Osteoblast (primary cell): ENCODE results near the gene SLC9A2. TPM values are rescaled to one million over a fixed set of nuclear protein-coding genes. Genes with fewer than 3 reads are reported as not detected.

ENCODE experiments used
- DNase-seq: peaks from one replicate; pipeline ENCODE4 v3.0.0; 2011; ENCODE audit warnings: low spot score, mixed read lengths; ENCODE audit not compliant: insufficient read length; ENCODE audit errors: missing footprints
- H2AFZ ChIP-seq: 2 replicates; pipeline ENCODE4 v1.6.0; 2011; ENCODE audit warnings: mild to moderate bottlenecking, low read length
- H3K27ac ChIP-seq: 2 replicates; pipeline ENCODE4 v1.5.1; 2011; ENCODE audit warnings: mild to moderate bottlenecking, low read depth, low read length, moderate library complexity
- H3K27me3 ChIP-seq: 2 replicates; pipeline ENCODE4 v1.6.0; 2012; ENCODE audit warnings: mild to moderate bottlenecking, control low read depth, inconsistent platforms, low read length, moderate library complexity; ENCODE audit not compliant: insufficient read depth
- H3K36me3 ChIP-seq: 2 replicates; pipeline ENCODE4 v1.5.1; 2011; ENCODE audit warnings: mild to moderate bottlenecking, low read length, control low read depth, moderate library complexity; ENCODE audit not compliant: insufficient read depth
- H3K4me1 ChIP-seq: 2 replicates; pipeline ENCODE4 v1.5.1; 2011; ENCODE audit warnings: mild to moderate bottlenecking, low read length, control low read depth, moderate library complexity; ENCODE audit not compliant: insufficient read depth
- H3K4me2 ChIP-seq: 2 replicates; pipeline ENCODE4 v1.6.0; 2011; ENCODE audit warnings: mild to moderate bottlenecking, low read length; ENCODE audit not compliant: insufficient read depth
- H3K4me3 ChIP-seq: fragments of 200-600 bp; sonication (generic); 3 replicates; pipeline ENCODE4 v1.5.1; 2012; ENCODE audit warnings: mild to moderate bottlenecking, low read length, inconsistent platforms; ENCODE audit not compliant: insufficient read depth
- H3K79me2 ChIP-seq: 2 replicates; pipeline ENCODE4 v1.6.0; 2012; ENCODE audit warnings: mild to moderate bottlenecking, low read length, control low read depth, inconsistent platforms; ENCODE audit not compliant: insufficient read depth
- H3K9me3 ChIP-seq: 2 replicates; pipeline ENCODE4 v1.5.1; 2011; ENCODE audit warnings: low read depth, low read length, control low read depth
- H4K20me1 ChIP-seq: 2 replicates; pipeline ENCODE4 v1.6.0; 2012; ENCODE audit warnings: mild to moderate bottlenecking, low read length, control low read depth; ENCODE audit not compliant: insufficient read depth
- total RNA-seq: library from RNA; depleted of rRNA; stranded (reverse); fragments of >200 nt; gene quantifications from 2 replicates; pipeline ENCODE4 v1.2.3, GENCODE V29; 2012
- TF ChIP-seq, protein P1 (sequence below): IDR thresholded peaks from 2 replicates; pipeline ENCODE4 v1.5.1; 2011; ENCODE audit warnings: mild to moderate bottlenecking, low read depth, low read length, moderate library complexity; ENCODE audit errors: extremely low read depth

The SLC9A2 gene
- total RNA-seq, 1 donor, result under 0.01 TPM

DNA sequence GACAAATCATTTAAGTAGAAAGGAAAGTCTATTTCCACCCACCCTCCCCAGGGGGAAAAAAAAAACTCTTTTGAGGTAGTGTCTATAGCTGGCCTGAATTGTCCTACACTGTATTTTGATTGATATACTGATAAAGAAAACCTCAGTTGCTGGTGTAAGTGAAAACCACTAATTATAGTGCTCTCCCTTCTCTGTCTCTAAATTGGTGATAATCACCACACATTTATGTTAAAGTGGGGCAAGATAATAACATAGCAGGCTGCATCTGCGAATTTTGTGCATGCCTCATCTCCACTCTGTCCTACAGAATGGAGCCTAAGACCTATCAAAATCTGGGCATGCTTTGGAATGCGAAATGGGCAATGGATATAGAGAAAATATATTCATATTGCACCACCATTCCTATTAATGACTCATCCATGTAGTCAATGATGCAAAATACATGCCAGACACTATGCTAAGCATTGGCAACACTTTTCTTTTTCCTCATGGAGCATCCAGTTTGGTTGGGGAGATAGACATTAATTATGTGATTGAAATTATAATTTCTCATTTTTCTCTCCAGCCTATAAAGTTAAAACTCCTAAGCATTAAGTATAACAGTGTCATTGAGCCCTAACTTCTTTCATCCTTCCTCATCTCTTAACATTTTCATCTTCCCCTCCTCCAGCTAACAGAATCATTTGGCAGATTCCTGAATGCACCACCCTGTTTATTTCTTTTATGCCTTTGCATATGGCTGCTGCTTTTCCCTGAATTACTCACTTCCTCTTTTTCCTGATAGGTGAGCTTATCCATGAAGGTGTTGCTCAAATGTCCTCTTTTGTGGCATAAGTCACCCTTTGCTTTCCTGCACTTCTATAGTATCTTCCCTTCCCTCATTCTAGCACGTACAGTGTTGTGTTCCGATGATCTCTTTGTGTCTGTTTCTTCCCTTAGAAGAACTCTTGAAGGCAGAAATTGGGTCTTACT lies 58.2 kb downstream of the SLC9A2 start:
- no peak overlapping the region for H3K4me2 ChIP-seq
- no peaks in the 10 kb centered on the region for H3K36me3 ChIP-seq
- no peaks in the 10 kb centered on the region for H3K79me2 ChIP-seq
- H3K9me3 ChIP-seq, result no peaks in the 10 kb centered on the region
- DNase-seq, result no peak
- H3K4me3 ChIP-seq, result no peak overlapping the region
- H4K20me1 ChIP-seq, result no peaks in the 10 kb centered on the region
- H3K27me3 ChIP-seq, result no peaks in the 10 kb centered on the region
- H2AFZ ChIP-seq, result no peak overlapping the region
- no peak overlapping the region for H3K27ac ChIP-seq
- H3K4me1 ChIP-seq, result no peaks in the 10 kb centered on the region
- TF ChIP-seq, protein P1, sequence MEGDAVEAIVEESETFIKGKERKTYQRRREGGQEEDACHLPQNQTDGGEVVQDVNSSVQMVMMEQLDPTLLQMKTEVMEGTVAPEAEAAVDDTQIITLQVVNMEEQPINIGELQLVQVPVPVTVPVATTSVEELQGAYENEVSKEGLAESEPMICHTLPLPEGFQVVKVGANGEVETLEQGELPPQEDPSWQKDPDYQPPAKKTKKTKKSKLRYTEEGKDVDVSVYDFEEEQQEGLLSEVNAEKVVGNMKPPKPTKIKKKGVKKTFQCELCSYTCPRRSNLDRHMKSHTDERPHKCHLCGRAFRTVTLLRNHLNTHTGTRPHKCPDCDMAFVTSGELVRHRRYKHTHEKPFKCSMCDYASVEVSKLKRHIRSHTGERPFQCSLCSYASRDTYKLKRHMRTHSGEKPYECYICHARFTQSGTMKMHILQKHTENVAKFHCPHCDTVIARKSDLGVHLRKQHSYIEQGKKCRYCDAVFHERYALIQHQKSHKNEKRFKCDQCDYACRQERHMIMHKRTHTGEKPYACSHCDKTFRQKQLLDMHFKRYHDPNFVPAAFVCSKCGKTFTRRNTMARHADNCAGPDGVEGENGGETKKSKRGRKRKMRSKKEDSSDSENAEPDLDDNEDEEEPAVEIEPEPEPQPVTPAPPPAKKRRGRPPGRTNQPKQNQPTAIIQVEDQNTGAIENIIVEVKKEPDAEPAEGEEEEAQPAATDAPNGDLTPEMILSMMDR, result no peak

DNA sequence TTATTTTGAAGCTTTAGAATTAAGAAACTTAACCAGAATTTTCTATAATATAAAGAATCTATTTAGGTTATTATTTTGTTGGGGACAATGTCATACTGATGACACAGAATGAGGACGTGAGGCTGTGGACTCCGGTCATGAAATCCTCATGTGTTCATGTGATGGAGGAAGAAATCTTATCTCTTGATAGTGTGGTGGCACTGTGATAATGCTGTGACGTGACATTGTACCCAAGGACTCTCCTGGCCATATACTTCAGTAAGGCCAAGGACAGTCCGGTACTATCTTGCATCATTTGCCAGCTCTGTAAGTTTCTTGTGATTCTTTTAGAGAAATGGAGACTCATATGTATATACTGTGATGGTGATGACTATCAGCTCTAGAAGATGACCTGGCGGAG lies 59.1 kb downstream of the SLC9A2 start:
- Histone ChIP-seq H3K36me3 (no peaks in the 10 kb centered on the region), H3K79me2 (no peaks in the 10 kb centered on the region), H3K9me3 (no peaks in the 10 kb centered on the region), H3K27me3 (no peaks in the 10 kb centered on the region), H3K4me3 (no peak overlapping the region), H3K4me1 (no peaks in the 10 kb centered on the region), H3K27ac (no peak overlapping the region), H2AFZ (no peak overlapping the region), H4K20me1 (no peaks in the 10 kb centered on the region), H3K4me2 (no peak overlapping the region)
- DNase-seq, result no peak
- TF ChIP-seq, protein P1, result no peak

DNA sequence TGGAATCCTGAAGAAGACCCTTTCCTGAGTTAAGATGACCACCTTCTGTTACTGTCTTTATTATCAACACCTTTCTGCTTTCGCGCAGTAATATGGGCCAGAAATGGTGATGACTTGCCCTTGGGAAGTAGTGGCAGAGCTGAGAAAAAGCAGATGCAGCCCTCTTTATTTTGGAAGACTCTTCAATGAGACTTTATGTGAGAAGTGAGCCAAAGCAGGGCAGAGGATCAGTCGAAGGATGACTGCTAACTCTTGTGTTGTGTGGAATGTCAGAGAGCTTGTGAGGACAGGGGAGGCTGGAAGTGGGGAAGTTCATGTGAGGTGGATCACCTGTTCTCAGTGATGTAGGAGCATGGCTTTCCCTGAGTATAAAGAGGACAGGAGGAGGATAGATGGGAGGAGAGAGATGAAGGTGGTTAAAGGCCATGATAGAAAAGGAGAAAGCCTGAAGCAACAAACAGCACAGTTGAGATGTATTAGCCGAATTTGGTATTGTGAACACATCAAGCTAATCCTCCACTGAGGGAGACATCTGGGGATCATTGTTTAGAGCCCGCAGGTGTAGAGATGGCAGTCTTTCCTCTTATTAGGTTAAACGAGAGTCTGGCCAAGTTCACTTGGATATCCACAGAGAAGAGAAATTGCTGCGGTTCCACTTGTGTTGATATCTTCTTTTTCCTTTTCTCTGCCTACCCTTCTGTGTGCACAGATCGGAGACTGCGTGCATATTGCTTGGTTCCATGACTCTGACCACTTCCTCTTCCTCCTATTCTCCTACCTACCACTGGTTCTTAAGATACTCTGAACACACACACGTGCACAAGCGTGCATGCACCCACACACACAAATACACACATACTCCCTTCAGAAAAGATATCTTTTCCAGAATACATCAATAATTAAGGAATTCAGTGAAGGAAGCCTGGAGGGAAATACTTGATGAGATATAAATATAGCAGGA lies 67.4 kb downstream of the SLC9A2 start:
- no peak for DNase-seq
- Histone ChIP-seq H3K4me1 (no peaks in the 10 kb centered on the region), H3K27me3 (peaks cover 4% of the 10 kb centered on the region), H3K36me3 (no peaks in the 10 kb centered on the region), H3K4me3 (no peak overlapping the region), H3K9me3 (no peaks in the 10 kb centered on the region), H4K20me1 (no peaks in the 10 kb centered on the region), H3K79me2 (no peaks in the 10 kb centered on the region), H3K4me2 (no peak overlapping the region), H2AFZ (no peak overlapping the region), H3K27ac (no peak overlapping the region)
- TF ChIP-seq, protein P1, result no peak
